ENCODE results near the gene CCSER1.
A peak's percentile ranks its signal among the peaks of the same experiment; 100 is the strongest.
"Not testable (repeated sequence)": the region's sequence is repeated elsewhere in the genome, so short reads cannot be mapped to it uniquely, and the experiment has no call there.

Gene CCSER1

DNA sequence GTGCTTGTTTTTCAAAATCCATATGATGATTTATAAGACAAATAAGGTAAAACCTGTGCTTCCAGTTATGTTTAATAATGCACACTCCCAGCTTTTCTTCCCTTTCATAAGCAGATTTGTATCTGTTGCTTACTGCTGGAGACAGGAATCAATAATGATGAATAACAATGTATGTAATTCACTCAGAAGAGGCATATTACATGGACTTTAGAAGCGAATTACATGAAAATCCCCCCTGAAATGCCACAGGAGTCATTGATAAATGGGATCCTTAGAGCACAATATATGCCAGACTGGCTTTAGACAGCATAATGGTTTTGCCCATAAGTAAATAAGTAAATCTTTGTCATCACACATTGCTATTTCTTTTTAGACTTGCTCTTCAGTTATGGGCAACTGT is 892.3 kb downstream of the CCSER1 start:
- in situ Hi-C loops (cut with HindIII; ENCODE audit: low pct_ligation_motif_present, low pct_unique_long_range_greater_than_20kb, low sequenced_read_pairs), result no loop called here

DNA sequence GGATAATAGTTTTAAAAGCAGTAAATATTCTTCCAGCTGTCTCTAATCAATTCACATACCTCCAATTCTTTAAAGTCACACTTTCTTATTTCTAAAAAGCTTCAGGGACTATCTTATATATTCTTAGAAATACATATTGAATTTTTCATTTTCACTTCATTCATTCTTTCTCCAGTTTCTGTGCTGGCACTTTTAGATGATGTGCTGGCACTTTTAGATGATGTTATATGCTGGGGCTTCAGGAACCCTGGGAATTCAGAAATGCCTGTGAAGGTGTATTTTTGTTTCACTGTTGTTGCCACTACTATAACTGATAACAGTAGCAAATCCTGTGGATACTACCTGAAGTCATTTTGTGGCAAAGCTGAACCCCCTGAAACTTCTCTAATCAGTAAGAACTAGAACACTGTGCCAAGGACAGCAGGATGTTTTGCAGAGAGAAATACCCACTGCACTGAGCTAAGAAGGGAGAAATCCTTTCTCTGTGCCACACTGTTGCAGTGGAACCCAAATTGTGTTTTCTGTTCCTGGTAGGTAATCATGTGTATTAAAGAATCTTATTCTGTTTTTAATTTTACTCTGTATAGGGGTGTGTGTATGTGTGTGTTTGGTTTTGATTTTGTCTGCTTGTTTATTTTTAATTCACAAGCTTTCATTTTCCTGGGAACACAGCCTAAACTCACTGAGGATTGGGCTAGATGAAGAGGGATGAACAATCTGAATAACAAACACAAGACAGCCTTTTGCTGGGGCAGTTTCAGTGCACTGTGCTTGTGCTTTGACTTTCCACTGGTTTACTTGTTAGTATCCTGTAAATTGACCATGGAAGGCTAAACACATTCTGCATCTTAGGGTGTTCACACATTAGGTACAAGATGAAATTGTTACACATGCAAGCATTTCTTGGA is 898.3 kb downstream of the CCSER1 start:
- in situ Hi-C loops (cut with HindIII; ENCODE audit: low pct_ligation_motif_present, low pct_unique_long_range_greater_than_20kb, low sequenced_read_pairs), result no loop called here

More for the DNA sequence above, 892.3 kb downstream of the CCSER1 start:
- no peak for DNase-seq

DNA sequence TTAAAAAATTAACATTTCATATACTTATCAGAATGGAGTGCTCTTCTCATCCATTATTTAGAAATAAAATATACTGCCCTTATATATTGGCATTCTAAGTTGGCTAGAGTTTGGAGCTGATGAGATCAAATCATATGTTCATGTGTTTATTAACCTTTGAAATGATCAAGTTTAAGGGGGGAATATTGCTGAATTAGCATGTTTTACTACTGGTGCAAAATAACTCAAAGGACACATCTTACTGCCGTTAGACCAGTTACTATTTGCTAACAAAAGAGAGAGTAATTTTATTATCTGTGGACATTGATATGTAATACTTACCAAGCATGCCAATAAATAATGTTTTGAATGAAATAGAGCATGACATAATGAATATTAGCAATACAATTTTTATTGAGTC is 901.0 kb downstream of the CCSER1 start:
- DNase-seq, result no peak
- in situ Hi-C loops (cut with HindIII; ENCODE audit: low pct_ligation_motif_present, low pct_unique_long_range_greater_than_20kb, low sequenced_read_pairs), result no loop called here

More for the DNA sequence above, 898.3 kb downstream of the CCSER1 start:
- DNase-seq, result peak; percentile 10

DNA sequence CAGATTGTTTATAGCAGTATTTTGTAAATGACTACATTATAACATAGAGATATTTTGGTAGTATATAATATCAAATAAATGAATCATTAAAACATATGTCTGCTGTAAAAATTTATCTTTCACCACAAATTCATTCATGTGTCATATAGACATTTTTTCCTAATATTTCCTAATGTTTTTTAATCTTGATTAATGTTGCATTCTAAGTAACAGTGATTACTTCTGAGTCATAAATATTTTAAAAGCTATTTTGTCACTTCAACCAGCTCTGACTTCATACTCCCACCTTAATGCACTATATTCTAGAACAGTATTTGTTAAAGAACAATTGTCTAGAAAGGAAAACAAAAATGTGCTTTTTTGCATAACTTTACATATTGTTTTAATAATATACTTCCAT is 904.6 kb downstream of the CCSER1 start:
- in situ Hi-C loops (cut with HindIII; ENCODE audit: low pct_ligation_motif_present, low pct_unique_long_range_greater_than_20kb, low sequenced_read_pairs), result no loop called here
- DNase-seq, result no peak

DNA sequence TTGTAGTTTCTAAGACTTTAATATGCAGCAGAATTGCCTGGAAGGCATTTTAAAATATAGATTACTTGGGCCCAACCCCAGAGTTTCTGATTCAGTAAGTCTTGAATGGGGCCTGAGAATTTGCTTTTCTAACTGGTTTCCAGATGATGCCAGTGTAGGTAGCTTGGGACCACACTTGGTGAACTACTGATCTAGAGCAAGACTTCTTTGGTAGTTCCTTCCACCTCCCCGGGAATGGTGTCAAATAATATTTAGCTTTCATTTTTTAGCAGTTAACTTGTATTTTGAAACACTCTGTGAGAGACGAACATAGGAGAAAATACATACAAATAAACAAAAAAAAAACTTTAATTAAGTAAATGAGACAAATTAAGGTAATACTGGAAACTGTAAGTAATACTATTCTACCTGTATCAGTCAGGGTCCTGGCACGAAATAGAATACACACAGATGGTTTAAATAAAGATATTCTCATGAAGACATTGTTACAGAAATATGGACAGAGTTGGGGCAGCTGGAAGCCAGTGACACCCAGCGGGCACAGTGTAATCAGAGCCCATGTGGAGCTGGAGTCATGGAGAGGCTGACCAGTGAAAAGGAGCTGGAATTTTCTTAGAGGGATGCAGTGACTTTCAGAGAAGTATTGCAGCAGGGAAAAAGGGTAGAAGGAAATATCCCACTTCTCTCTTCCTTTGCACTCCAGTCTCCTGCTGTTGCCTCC is 905.7 kb downstream of the CCSER1 start:
- DNase-seq, result no peak
- in situ Hi-C loops (cut with HindIII; ENCODE audit: low pct_ligation_motif_present, low pct_unique_long_range_greater_than_20kb, low sequenced_read_pairs), result no loop called here

DNA sequence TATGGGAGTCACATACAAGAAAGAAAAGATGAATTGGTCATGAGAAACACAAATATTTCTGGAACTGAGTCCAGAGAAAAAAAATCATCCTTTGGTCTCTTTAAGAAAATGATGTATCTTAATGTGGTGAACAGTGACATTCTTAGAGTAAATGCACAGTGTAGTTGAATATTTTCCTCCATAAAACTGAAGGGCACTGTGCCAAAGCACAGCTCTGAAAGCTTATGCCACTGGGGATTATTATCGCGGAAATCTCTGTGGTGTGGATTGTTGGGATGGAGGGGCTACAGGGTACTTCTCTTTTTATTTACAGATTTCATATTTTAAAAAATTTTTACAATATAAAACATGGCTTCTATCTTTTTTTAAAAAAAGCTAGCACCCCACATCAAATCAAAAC is 908.1 kb downstream of the CCSER1 start:
- in situ Hi-C loops (cut with HindIII; ENCODE audit: low pct_ligation_motif_present, low pct_unique_long_range_greater_than_20kb, low sequenced_read_pairs), result no loop called here

DNA sequence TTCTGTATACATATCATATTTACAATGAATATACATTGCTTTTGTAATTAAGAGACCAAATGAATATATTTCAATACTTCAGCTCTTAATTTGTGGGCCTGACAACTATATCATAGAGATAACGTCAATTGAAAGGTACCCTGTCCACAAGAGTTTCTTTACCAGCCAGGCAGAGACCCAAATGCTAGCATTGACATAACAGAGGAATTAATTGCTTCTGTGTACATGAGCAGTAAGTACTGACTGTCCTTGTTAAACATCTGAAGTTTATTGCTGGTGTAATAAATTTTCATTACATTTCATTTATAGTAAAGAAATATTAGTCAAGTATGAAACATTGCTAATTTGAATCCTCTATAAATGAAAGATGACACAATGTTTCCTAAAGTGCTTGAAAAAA is 910.8 kb downstream of the CCSER1 start:
- in situ Hi-C loops (cut with HindIII; ENCODE audit: low pct_ligation_motif_present, low pct_unique_long_range_greater_than_20kb, low sequenced_read_pairs), result no loop called here
- no peak for DNase-seq

More for the DNA sequence above, 908.1 kb downstream of the CCSER1 start:
- no peak for DNase-seq

DNA sequence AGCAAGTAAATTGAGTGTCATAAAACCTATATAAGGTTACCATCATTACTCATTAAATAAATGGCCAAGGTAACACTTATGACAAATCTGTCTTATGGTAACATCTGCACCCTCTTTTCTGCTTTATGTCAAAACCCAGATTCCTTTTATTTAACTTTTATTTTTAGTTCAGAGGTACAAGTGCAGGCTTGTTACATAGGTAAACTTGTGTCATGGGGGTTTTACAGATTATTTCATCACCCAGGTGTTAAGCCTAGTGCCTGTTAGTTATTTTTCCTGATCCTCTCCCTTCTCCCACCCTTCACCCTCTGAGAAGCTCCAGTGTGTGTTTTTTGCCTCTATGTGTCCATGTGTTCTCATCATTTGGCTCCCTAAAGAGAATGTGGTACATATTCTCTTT is 930.7 kb downstream of the CCSER1 start:
- in situ Hi-C loops (cut with HindIII; ENCODE audit: low pct_ligation_motif_present, low pct_unique_long_range_greater_than_20kb, low sequenced_read_pairs), result no loop called here
- no peak for DNase-seq

DNA sequence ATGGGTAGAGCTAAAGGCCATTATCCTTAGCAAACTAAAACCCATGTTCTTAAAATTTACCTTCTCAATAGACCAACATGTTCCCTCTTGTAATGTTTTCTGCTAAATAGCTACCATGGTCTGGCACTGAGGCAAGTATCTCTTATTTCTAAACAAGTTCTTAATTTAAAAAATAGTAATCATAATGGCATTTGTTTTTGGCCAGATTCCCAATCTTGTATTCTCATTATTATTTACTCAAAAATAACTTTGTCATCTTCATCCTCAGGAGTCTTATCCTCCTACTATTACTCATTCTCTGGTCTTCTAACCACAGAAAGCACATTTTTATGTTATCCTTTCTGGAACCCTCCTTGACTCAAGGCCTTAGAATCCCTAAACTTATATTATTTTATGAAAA is 931.2 kb downstream of the CCSER1 start:
- in situ Hi-C loops (cut with HindIII; ENCODE audit: low pct_ligation_motif_present, low pct_unique_long_range_greater_than_20kb, low sequenced_read_pairs), result no loop called here
- no peak for DNase-seq

DNA sequence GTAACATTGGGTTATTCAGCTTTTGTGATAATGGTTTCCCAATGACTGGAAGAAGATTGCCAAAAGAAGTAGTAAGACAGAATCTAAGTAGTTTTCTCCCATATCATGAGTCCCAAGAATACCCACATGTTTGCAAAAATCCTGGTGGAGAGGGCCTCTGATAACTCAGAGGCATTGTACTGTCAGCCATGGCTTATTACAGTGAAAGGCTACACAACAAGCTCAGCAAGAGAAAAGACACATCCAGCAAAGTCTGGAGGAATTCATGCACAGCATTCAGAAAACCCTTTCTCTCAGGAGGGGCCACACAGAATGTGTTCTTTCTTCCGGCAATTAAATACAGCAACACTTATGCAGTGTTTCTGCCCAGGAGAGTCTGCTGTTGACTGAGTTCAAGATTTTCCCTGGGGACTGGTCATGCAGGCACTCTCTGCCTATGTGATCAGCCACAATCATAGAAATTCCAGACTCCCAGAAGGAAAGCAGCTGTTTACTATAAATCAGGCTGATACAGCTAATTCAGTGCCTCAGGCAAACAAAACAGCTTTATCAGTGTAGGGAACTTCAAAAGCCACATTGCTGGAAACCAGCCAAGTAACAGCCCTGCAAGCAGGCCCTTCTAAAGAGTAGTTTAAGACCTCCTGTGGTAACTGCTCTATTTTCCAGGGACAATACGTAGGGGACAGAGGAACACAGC is 937.1 kb downstream of the CCSER1 start:
- in situ Hi-C loops (cut with HindIII; ENCODE audit: low pct_ligation_motif_present, low pct_unique_long_range_greater_than_20kb, low sequenced_read_pairs), result no loop called here
- DNase-seq, result no peak

DNA sequence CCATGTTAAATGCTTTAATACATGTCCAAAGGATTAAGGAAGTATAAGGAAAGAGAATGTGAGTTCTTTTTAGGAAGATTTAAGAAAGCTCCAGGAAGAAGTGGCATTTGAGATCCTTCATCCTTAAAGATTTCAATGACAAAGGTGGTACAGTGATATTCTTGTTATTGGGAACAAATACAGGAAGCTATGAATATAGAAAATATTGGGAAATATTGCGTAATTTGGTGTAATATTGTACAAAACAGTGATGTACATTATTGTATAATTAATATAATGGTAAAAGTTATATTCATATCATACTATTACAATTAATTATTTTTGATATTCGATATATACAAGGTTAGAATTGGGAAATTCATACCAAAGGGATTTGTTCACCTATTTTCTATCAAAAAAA is 937.9 kb downstream of the CCSER1 start:
- in situ Hi-C loops (cut with HindIII; ENCODE audit: low pct_ligation_motif_present, low pct_unique_long_range_greater_than_20kb, low sequenced_read_pairs), result no loop called here
- no peak for DNase-seq

DNA sequence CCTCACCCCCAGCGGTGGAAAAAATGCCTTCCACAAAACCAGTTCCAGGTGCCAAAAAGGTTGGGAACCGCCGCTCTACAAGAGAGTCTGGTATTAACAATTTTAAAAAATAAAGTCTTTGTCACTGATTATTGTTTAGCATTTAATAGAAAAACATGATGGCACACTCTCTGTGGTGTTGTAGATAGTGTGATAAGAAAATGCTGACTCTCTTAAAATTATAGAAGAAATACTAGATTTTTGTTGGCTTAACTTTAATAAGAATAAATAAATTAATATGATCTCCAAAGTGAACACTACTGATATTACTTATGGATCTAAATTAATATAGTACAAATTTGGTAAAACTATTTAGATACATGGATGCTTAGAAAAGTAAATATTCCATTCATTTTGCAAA is 943.5 kb downstream of the CCSER1 start:
- in situ Hi-C loops (cut with HindIII; ENCODE audit: low pct_ligation_motif_present, low pct_unique_long_range_greater_than_20kb, low sequenced_read_pairs), result no loop called here
- no peak for DNase-seq

DNA sequence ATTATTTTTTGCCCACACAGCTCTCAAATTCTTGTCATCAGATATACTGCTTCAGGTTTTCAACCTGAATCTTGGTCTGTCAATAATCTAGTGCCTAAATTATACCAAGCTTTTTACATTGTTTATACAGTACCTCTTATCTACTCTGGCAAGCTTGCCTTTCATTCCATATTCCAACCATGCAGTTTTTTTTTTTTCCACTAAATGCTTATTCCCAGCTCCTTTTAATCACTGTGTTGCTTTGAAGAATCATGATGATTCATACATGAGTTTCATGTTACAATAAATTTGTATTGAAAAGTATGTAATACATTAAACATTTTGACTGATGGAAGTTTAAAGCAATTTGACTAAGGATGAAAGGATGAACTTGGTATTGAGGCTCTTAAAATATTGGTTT is 949.0 kb downstream of the CCSER1 start:
- in situ Hi-C loops (cut with HindIII; ENCODE audit: low pct_ligation_motif_present, low pct_unique_long_range_greater_than_20kb, low sequenced_read_pairs), result no loop called here
- DNase-seq, result no peak

DNA sequence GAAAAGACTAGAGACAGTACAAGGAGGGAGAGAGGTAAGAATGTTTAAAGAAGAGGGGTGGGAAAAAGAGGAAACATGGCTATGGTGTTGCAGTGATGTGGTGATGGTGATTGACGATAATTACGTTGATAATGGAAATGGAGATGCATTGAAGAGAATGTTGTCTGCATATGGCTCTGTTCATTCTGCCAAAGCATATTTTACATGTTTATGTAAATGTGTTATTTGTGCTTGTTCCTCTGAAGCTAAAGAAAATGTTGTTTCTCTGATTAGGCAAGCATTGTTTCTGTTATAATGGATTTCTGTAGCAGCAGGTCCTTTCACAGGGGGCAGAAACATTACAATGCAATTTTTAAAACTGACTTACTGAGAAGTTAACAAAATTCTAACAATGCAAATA is 958.8 kb downstream of the CCSER1 start:
- in situ Hi-C loops (cut with HindIII; ENCODE audit: low pct_ligation_motif_present, low pct_unique_long_range_greater_than_20kb, low sequenced_read_pairs), result no loop called here
- no peak for DNase-seq

DNA sequence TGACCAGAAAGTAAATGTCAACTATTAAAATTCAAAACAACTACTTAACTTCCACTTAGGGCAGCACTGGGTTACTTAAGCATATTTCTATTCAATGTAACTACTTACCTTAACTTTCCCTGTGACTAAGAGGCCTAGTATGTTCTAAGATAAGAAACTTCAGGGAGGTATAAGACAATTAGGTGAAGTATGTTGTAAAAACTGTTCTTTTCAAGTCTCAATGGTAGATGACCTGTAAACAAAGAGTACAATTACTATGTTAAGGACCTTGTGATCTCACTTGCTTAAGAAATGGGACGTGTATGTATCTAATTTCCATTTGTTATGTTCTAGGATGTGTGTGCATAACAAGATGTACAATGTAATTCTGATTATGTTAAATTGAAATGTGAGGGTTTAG is 960.5 kb downstream of the CCSER1 start:
- no peak for DNase-seq
- in situ Hi-C loops (cut with HindIII; ENCODE audit: low pct_ligation_motif_present, low pct_unique_long_range_greater_than_20kb, low sequenced_read_pairs), result no loop called here

DNA sequence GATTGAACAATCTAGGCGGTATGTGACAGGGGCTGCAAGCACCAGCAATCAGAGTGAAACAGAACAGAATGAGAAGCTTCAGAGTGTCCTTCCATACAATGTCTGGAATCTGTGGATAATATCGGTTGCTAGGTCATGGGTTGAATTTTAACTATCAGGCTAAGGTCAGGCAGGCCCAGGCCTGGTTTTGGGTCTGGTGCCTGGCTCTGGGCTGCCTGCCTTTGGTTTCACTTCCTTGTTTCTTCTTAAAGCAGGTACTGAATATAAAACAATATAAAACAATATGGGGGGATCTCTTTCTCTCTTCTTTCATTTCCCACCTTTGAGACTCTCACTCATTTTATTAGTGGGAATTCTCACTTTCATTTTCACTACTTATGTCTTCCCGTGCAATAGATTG is 962.0 kb downstream of the CCSER1 start:
- DNase-seq, result peak; percentile 30
- in situ Hi-C loops (cut with HindIII; ENCODE audit: low pct_ligation_motif_present, low pct_unique_long_range_greater_than_20kb, low sequenced_read_pairs), result no loop called here

DNA sequence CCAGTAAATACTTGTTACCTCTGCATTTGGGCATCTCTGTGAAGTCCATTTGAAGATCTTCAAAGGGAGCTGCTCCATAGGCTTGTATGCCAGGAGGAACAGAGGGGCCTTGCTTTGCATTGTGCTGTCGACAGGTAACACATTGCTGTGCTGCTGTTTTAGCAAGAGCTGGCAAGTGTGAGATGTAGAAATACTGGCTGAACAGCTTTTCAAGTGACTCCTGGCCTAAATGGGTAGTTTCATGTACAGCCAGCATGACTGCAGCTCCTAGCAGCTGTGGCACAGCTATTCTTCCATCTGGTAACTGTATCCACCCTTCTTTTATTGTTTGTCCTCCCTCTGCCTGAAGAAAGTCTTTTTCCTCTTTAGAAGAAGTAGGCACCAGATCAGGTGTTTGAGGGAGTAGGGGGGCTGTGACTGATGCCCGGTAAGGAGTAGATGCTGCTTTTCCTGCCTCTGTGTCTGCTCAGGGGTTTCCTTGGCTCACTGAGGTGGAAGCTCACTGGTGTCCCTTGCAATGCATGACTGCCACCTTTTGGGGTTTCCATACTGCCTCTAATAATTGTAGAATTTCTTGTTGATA is 965.3 kb downstream of the CCSER1 start:
- in situ Hi-C loops (cut with HindIII; ENCODE audit: low pct_ligation_motif_present, low pct_unique_long_range_greater_than_20kb, low sequenced_read_pairs), result no loop called here
- no peak for DNase-seq

DNA sequence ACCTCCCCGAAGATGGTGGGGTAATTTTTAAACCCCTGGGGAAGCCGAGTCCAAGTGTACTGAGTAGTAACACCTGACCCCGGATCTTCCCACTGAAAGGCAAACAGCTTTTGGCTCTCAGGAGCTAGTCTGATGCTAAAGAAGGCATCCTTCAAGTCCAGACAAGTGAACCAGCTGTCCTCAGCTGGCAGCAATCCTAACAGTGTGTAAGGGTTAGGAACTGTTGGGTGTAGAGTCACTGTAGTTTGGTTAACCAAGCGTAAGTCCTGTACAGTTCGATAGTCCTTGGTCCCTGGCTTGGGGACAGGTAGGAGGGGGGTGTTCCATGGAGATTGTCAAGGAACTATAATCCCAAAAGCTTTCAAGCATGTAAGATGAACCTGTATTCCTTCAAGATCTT is 967.0 kb downstream of the CCSER1 start:
- DNase-seq; in situ Hi-C loops (cut with HindIII; ENCODE audit: low pct_ligation_motif_present, low pct_unique_long_range_greater_than_20kb, low sequenced_read_pairs): not testable (repeated sequence)

DNA sequence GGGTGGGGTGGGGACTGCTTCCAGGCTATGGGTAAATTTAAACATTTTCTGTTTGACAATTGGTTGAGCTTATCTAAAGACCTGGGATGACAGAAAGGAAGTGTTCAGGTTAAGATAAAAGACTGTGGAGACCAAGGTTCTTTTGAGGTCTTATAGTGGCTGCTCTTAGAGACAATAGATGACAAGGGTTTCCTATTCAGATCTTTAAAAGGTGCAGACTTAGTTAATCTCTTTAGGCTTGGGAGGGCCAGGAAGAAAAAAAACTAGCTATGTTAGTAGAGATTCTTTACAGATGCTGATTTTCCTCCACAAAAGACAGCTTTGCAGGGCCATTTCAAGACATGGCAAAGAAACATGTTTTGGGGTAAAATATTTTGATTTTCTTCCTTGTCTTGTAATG is 972.5 kb downstream of the CCSER1 start:
- DNase-seq, result no peak
- in situ Hi-C loops (cut with HindIII; ENCODE audit: low pct_ligation_motif_present, low pct_unique_long_range_greater_than_20kb, low sequenced_read_pairs), result no loop called here

All from ACHN (cell line).